ENCODE results near the gene HSPB8.

The HSPB8 gene

DNA sequence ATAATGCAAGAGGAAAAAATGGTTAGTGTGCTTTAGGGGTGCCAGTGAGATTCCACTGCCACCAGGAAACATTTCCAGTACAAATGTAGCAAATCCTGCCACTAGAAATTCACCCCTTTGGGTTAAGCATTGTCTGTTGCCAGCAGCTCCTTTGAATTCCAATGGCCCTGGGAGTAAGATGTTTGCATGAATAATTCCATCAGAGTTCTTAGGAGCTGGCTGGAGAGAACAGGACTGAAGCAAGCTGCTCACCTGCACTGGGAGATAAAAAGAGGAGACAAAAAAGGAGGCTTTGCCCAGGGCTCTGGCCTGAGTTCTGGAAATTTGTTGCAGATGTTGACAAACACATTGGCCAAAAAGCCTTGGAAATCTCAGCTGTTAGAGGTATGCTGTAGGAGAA, 57.6 kb downstream of the HSPB8 start:
- no peak overlapping the region for H3K27ac ChIP-seq
- TF ChIP-seq ZFX (IDR thresholded peaks at IDR 0.05), result no peak
- TF ChIP-seq, protein P1, sequence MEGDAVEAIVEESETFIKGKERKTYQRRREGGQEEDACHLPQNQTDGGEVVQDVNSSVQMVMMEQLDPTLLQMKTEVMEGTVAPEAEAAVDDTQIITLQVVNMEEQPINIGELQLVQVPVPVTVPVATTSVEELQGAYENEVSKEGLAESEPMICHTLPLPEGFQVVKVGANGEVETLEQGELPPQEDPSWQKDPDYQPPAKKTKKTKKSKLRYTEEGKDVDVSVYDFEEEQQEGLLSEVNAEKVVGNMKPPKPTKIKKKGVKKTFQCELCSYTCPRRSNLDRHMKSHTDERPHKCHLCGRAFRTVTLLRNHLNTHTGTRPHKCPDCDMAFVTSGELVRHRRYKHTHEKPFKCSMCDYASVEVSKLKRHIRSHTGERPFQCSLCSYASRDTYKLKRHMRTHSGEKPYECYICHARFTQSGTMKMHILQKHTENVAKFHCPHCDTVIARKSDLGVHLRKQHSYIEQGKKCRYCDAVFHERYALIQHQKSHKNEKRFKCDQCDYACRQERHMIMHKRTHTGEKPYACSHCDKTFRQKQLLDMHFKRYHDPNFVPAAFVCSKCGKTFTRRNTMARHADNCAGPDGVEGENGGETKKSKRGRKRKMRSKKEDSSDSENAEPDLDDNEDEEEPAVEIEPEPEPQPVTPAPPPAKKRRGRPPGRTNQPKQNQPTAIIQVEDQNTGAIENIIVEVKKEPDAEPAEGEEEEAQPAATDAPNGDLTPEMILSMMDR (conservative IDR thresholded peaks at IDR 0.05), result no peak

DNA sequence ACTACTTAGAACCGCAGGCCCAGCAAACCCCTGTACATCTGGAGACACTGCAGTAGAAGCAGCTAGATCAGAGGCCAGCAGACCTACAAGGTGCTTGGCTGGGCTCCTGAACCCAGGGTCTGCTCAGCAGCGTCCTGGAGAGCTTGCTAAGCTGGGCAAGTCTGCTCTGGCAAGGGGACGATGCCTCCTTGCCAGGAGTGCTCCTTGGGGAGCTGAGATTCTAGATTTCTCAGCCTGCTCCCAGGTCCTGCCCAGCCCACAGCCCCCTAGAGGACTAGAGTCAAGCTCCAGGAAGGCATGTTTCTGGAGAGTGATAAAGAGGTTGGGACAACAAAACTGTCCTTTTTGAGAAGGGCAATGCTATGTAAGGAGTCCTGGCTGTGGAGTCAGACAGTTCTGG, 60.3 kb downstream of the HSPB8 start:
- H3K27ac ChIP-seq, result no peak overlapping the region
- TF ChIP-seq, protein P1 (conservative IDR thresholded peaks at IDR 0.05), result no peak
- no peak for TF ChIP-seq ZFX (IDR thresholded peaks at IDR 0.05)

DNA sequence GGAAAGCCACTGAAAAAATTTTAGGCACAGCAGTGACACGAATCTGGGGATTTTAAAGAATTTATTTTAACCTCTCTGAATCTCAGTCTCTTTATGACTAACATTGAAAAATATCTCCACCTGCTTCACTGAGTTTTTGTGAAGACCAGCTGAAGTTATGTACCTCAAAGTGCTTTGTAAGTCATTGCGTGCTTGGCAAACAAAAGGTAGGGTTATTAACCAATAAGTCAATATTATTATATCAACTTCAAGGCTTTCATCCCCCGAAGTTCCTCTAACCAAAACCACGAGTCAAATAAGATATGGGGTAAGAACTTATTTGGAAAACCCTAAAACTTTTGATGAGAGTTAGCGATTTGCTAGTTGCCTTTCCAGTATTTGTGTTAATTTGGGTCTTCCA, 62.3 kb downstream of the HSPB8 start:
- no peak for TF ChIP-seq ZFX (IDR thresholded peaks at IDR 0.05)
- TF ChIP-seq, protein P1 (conservative IDR thresholded peaks at IDR 0.05), result no peak
- H3K27ac ChIP-seq, result no peak overlapping the region

DNA sequence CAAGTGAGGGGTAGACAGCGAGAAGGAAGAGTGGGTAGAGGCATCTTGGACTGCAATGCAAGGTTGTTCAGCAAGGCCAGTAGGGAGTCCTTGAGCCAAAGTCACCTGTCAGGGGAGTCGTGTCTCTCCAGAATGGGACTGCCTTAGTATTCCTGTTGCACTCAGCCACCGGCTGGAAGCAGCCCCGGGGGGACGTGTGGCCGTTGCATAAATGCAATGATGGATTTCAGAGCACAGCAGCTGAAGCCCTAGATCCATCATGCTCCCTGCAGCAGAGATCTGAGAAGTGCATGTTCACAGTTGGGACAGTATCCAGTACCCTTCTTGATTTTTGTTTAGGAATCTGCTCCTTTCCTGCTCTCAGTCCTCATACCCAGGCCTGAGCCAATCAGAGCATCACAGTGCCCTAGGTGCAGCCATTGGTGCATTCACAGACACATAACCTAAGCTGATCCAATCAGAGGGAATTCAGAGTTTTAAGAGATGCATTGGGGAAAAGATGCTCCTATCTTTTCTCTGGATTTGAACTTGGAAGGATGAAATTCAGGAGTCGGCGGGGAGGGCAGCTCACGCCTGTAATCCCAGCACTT, 62.9 kb downstream of the HSPB8 start:
- TF ChIP-seq, protein P1 (conservative IDR thresholded peaks at IDR 0.05), result no peak
- TF ChIP-seq ZFX (IDR thresholded peaks at IDR 0.05), result no peak
- H3K27ac ChIP-seq, result no peak overlapping the region
